ENCODE data around the gene RFXANK.

The RFXANK gene

DNA sequence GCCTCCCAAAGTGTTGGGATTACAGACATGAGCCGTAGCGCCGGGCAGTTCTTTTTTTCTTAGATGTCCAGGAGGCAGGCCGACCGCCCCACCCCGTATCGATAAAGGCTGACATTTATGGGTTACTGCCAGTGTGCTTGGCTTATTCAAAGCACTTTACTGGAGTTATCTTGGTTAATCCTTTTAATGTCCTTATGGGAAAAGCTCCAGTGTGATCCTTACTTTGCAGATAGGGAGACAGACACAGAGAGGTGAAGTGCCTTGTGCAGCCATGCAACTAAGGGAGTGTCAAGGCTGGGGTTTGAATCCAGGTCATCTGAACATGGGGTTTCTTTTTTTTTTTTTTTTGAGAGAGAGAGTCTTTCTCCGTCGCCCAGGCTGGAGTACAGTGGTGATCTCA, 38.9 kb downstream of the RFXANK start:
- TF ChIP-seq, protein P1, sequence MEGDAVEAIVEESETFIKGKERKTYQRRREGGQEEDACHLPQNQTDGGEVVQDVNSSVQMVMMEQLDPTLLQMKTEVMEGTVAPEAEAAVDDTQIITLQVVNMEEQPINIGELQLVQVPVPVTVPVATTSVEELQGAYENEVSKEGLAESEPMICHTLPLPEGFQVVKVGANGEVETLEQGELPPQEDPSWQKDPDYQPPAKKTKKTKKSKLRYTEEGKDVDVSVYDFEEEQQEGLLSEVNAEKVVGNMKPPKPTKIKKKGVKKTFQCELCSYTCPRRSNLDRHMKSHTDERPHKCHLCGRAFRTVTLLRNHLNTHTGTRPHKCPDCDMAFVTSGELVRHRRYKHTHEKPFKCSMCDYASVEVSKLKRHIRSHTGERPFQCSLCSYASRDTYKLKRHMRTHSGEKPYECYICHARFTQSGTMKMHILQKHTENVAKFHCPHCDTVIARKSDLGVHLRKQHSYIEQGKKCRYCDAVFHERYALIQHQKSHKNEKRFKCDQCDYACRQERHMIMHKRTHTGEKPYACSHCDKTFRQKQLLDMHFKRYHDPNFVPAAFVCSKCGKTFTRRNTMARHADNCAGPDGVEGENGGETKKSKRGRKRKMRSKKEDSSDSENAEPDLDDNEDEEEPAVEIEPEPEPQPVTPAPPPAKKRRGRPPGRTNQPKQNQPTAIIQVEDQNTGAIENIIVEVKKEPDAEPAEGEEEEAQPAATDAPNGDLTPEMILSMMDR (IDR thresholded peaks at IDR 0.05; ENCODE audit: low read depth, low read length) = no peak
- no peak overlapping the region for H3K4me3 ChIP-seq (ENCODE audit: low read depth, low read length)
- no peak for DNase-seq (ENCODE audit: low read depth, low spot score)
- in situ Hi-C loops (cut with HindIII; ENCODE audit: low sequenced_read_pairs) = no loop called here

DNA sequence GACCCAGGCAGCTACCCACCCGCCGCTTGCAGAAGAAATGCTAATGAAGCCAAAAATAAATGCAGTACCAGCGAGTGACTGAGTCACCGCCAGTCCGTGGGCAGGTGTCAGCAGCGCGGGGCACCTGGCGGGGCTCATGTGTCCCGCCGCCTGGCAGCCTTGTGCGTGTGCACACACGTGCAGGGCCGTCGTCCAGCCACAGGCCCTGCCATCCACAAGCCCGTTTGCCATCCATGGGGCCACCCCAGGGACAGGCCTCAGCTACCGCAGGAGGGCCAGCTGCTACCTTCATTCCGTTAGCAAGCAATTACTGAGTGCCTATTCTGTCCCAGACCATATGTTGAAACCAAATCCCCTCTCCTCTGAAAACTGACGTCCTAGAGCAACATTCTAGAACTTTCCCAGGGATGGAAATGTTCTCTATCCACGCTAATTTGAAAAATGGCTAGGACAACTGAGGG, 40.2 kb downstream of the RFXANK start:
- TF ChIP-seq, protein P1 (IDR thresholded peaks at IDR 0.05; ENCODE audit: low read depth, low read length) = no peak
- H3K4me3 ChIP-seq (ENCODE audit: low read depth, low read length) = no peak overlapping the region
- DNase-seq (ENCODE audit: low read depth, low spot score) = no peak
- in situ Hi-C loops (cut with HindIII; ENCODE audit: low sequenced_read_pairs) = no loop called here

DNA sequence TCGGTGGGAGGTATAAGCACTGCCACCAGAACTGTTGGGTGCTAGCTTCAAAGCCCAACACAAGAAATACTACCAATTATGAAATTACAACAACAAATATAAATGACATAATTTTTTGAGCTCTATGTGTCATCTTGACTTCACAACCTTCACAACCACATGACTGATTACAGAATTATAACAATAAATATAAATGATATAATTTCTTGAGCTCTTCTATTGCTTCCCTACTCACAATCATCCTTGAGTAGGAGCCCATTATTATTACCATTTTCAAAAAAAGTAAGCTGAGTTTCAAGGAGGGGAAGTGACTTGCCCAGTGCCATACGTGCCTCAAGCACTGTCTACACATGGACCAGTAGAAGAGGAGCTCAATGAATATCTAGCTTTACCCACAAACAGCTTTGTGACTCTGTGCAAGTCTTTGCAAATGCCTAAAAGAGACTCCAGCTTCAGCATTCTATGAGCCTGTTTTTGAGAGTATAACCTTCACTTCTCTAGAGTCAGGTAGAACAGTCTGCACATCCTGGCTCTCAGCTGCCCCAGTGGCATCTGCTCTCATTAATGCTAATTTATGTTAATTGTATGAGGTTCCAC, 42.3 kb downstream of the RFXANK start:
- in situ Hi-C loops (cut with HindIII; ENCODE audit: low sequenced_read_pairs) = no loop called here
- DNase-seq (ENCODE audit: low read depth, low spot score) = no peak
- no peak overlapping the region for H3K4me3 ChIP-seq (ENCODE audit: low read depth, low read length)
- TF ChIP-seq, protein P1 (IDR thresholded peaks at IDR 0.05; ENCODE audit: low read depth, low read length) = no peak

DNA sequence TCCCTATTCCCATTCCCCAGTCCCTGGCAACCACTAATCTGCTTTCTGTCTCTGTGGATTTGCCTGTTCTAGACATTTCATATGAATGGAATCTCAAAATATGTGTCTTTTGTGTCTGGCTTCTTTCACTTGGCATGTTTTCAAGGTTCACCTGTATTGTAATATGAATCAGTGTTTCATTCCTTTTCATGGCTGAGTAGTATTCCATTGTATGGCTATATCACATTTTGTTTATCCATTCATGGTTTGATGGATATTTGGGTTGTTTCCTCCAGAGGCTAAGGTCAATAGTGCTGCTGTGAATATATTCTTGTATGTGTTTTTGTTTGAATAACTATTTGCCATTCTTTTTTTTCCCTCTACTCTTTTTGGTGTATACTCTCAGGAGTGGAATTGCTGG, 44.1 kb downstream of the RFXANK start:
- TF ChIP-seq, protein P1 (IDR thresholded peaks at IDR 0.05; ENCODE audit: low read depth, low read length) = no peak
- in situ Hi-C loops (cut with HindIII; ENCODE audit: low sequenced_read_pairs) = no loop called here
- H3K4me3 ChIP-seq (ENCODE audit: low read depth, low read length) = no peak overlapping the region
- DNase-seq (ENCODE audit: low read depth, low spot score) = no peak

DNA sequence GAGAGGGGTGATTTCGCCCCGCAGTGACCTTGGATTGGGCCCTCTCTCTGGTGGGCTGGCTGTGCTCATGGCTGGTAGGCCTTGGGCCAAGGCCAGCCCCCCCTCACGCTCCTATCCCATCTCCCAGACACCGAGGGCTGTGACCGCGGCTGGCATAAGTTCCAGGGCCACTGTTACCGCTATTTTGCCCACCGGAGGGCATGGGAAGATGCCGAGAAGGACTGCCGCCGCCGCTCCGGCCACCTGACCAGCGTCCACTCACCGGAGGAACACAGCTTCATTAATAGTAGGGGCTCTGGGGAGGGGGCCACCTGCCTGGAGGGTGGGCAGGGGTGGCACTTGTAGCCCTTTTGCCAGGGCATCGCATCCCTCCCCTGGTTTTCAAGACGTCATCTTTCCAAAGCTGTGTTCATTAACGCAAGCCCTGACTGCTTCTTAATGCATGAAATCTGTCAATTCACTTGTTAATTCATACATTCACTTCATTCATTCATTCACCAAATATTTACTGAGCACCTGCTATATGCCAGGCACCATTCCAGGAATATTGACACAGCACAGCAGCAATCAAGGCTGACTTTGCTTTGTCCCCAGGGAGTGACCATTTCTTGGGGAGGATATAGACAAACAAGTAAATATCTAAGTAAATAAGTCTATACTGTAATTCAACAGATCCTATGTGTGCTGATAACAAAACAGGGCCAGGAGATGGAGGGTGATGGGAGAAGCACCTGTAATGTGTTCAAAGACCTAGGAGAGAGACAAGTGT, 46.3 kb downstream of the RFXANK start:
- DNase-seq (ENCODE audit: low read depth, low spot score) = no peak
- in situ Hi-C loops (cut with HindIII; ENCODE audit: low sequenced_read_pairs) = no loop called here
- no peak overlapping the region for H3K4me3 ChIP-seq (ENCODE audit: low read depth, low read length)
- TF ChIP-seq, protein P1 (IDR thresholded peaks at IDR 0.05; ENCODE audit: low read depth, low read length) = no peak

DNA sequence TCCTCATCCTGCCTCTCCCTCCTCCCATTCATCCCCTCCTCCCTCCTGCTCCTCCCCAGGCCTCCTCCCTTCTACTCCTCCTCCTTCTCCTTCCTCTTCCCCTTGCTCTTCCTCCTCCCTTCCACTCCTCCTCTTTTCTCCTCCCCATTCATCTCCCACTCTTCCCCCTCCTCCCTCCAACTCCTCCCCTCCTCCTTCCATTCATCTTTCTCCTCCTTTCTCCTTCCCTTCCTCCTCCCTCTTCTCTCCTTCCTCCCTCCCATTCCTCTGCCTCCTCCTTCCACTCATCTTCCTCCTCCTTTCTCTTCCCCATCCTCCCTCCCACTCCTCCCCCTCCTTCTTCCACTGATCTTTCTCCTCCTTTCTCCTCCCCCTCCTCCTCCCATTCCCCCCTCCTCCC, 47.6 kb downstream of the RFXANK start:
- TF ChIP-seq, protein P1 (IDR thresholded peaks at IDR 0.05; ENCODE audit: low read depth, low read length) = no peak
- H3K4me3 ChIP-seq (ENCODE audit: low read depth, low read length) = no peak overlapping the region
- in situ Hi-C loops (cut with HindIII; ENCODE audit: low sequenced_read_pairs) = no loop called here
- no peak for DNase-seq (ENCODE audit: low read depth, low spot score)
